NCI-H774 (cell line): ENCODE data around the gene MAPK1.
"Not testable (repeated sequence)": the region's sequence is repeated elsewhere in the genome, so short reads cannot be mapped to it uniquely, and the experiment has no call there.

ENCODE experiments used
- DNase-seq: peaks from one replicate; lab custom pipeline; 2025; lab: John Stamatoyannopoulos, UW

Gene MAPK1

GRCh38 chr22:21845558-21846453, 21.6 kb downstream of the MAPK1 start:
- no peak for DNase-seq

GRCh38 chr22:21842946-21843345, 24.5 kb downstream of the MAPK1 start:
- DNase-seq = no peak

GRCh38 chr22:21841422-21841821, 26.0 kb downstream of the MAPK1 start:
- DNase-seq = no peak

GRCh38 chr22:21840236-21840823, 27.1 kb downstream of the MAPK1 start:
- no peak for DNase-seq

GRCh38 chr22:21839765-21840140, 27.7 kb downstream of the MAPK1 start:
- DNase-seq = no peak

GRCh38 chr22:21839104-21839764, 28.2 kb downstream of the MAPK1 start:
- not testable (repeated sequence) for DNase-seq

- no peak for DNase-seq
Observed at GRCh38 chr22:21837248-21837979, 30.0 kb downstream of the MAPK1 start.

- not testable (repeated sequence) for DNase-seq
Observed at GRCh38 chr22:21836486-21836885, 31.0 kb downstream of the MAPK1 start.

- no peak for DNase-seq
Observed at GRCh38 chr22:21835378-21835777, 32.1 kb downstream of the MAPK1 start.

GRCh38 chr22:21834869-21835268, 32.6 kb downstream of the MAPK1 start:
- no peak for DNase-seq

- DNase-seq = no peak
Observed at GRCh38 chr22:21832291-21833290, 34.9 kb downstream of the MAPK1 start.

- no peak for DNase-seq
Observed at GRCh38 chr22:21829523-21829922, 37.9 kb downstream of the MAPK1 start.

- no peak for DNase-seq
Observed at GRCh38 chr22:21828268-21828638, 39.2 kb downstream of the MAPK1 start.

GRCh38 chr22:21827628-21828267, 39.7 kb downstream of the MAPK1 start:
- DNase-seq = no peak

- no peak for DNase-seq
Observed at GRCh38 chr22:21826204-21826603, 41.2 kb downstream of the MAPK1 start.

- not testable (repeated sequence) for DNase-seq
Observed at GRCh38 chr22:21824962-21825361, 42.5 kb downstream of the MAPK1 start.

- DNase-seq = no peak
Observed at GRCh38 chr22:21824445-21824912, 43.0 kb downstream of the MAPK1 start.

GRCh38 chr22:21823740-21824444, 43.6 kb downstream of the MAPK1 start:
- DNase-seq = no peak

GRCh38 chr22:21819183-21819770, 48.2 kb downstream of the MAPK1 start:
- no peak for DNase-seq
